ENCODE data around the gene ACTN1. TPM values are rescaled to one million over a fixed set of nuclear protein-coding genes. Genes with fewer than 3 reads are reported as not detected.
"Not testable (repeated sequence)": the region's sequence is repeated elsewhere in the genome, so short reads cannot be mapped to it uniquely, and the experiment has no call there.

Gene ACTN1
- total RNA-seq, 1 donor from 2014 or later: 60.1 TPM

GRCh38 chr14:68871392-68871791 is 107.7 kb downstream of the ACTN1 start:
- DNase-seq (ENCODE audit: low spot score): peak; percentile 47
- peak; percentile 88 for ATAC-seq

GRCh38 chr14:68866991-68867533 is 112.0 kb downstream of the ACTN1 start:
- DNase-seq (ENCODE audit: low spot score): no peak
- ATAC-seq: no peak

GRCh38 chr14:68865542-68865941 is 113.6 kb downstream of the ACTN1 start:
- no peak for ATAC-seq
- DNase-seq (ENCODE audit: low spot score): no peak

- ATAC-seq: no peak
- DNase-seq (ENCODE audit: low spot score): no peak
Measured at GRCh38 chr14:68864361-68864750, 114.7 kb downstream of the ACTN1 start.

GRCh38 chr14:68863610-68864360 is 115.3 kb downstream of the ACTN1 start:
- peak; percentile 7 for ATAC-seq
- no peak for DNase-seq (ENCODE audit: low spot score)

GRCh38 chr14:68862954-68863594 is 116.0 kb downstream of the ACTN1 start:
- peak; percentile 94 for ATAC-seq
- DNase-seq (ENCODE audit: low spot score): peak; percentile 79

GRCh38 chr14:68860771-68861170 is 118.3 kb downstream of the ACTN1 start:
- ATAC-seq (no peak), DNase-seq (ENCODE audit: low spot score) (no peak)

GRCh38 chr14:68857516-68858070 is 121.5 kb downstream of the ACTN1 start:
- DNase-seq (ENCODE audit: low spot score) (no peak), ATAC-seq (no peak)

GRCh38 chr14:68856572-68856971 is 122.5 kb downstream of the ACTN1 start:
- DNase-seq (ENCODE audit: low spot score): no peak
- no peak for ATAC-seq

- DNase-seq (ENCODE audit: low spot score) (no peak), ATAC-seq (no peak)
Measured at GRCh38 chr14:68854421-68854820, 124.7 kb downstream of the ACTN1 start.

- DNase-seq (ENCODE audit: low spot score): no peak
- ATAC-seq: peak; percentile 12
Measured at GRCh38 chr14:68853749-68854148, 125.4 kb downstream of the ACTN1 start.

GRCh38 chr14:68852493-68852892 is 126.6 kb downstream of the ACTN1 start:
- ATAC-seq; DNase-seq (ENCODE audit: low spot score): not testable (repeated sequence)

GRCh38 chr14:68851078-68851477 is 128.0 kb downstream of the ACTN1 start:
- ATAC-seq (no peak), DNase-seq (ENCODE audit: low spot score) (no peak)

GRCh38 chr14:68849416-68849815 is 129.7 kb downstream of the ACTN1 start:
- ATAC-seq (peak; percentile 8), DNase-seq (ENCODE audit: low spot score) (no peak)

GRCh38 chr14:68848253-68848652 is 130.8 kb downstream of the ACTN1 start:
- ATAC-seq: peak; percentile 72
- DNase-seq (ENCODE audit: low spot score): peak; percentile 66

GRCh38 chr14:68847640-68848039 is 131.5 kb downstream of the ACTN1 start:
- ATAC-seq; DNase-seq (ENCODE audit: low spot score): not testable (repeated sequence)

GRCh38 chr14:68846466-68846865 is 132.6 kb downstream of the ACTN1 start:
- DNase-seq (ENCODE audit: low spot score) (no peak), ATAC-seq (no peak)

GRCh38 chr14:68844210-68844545 is 134.9 kb downstream of the ACTN1 start:
- no peak for DNase-seq (ENCODE audit: low spot score)
- no peak for ATAC-seq

- DNase-seq (ENCODE audit: low spot score) (peak; percentile 86), ATAC-seq (peak; percentile 92)
Measured at GRCh38 chr14:68843471-68844209, 135.5 kb downstream of the ACTN1 start.

- DNase-seq (ENCODE audit: low spot score): no peak
- no peak for ATAC-seq
Measured at GRCh38 chr14:68842298-68842697, 136.8 kb downstream of the ACTN1 start.
